Fibroblast of lung (primary cell): ENCODE results near the gene UBE2V1.

Source experiments
- EZH2 ChIP-seq: IDR thresholded peaks from 2 replicates; pipeline ENCODE4 v1.5.1; 2012; ENCODE audit warnings: low read length, control low read depth, mild to moderate bottlenecking; ENCODE audit errors: missing control alignments
- TF ChIP-seq, protein P1 (sequence below), 2 donors: IDR thresholded peaks in 1 of 2; conservative IDR thresholded peaks in 1 of 2; 1 replicate in 1 of 2; 2 replicates in 1 of 2; pipeline ENCODE4 v1.5.1; 2011 to 2012; ENCODE audit warnings: low read length in 2 of 2, control low read depth in 1 of 2, inconsistent platforms in 1 of 2, low read depth in 1 of 2, mild to moderate bottlenecking in 1 of 2

DNA sequence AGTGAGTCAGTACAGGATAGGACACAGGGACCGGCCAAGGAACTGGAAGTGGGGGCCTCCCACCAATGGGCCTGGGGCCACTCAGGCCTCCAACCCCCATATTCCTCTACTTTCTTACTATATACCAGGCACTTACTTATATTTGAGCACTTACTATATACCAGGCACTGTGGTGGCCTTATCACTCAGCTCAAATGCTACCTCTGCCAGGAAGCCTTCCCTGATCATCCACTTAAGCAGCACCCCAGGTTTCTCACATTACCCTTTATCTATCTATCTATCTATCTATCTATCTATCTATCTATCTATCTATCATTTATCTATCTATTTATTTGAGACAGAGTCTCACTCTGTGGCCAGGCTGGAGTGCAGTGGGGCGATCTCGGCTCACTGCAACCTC lies 12.3 kb upstream of the UBE2V1 start:
- TF ChIP-seq, protein P1, sequence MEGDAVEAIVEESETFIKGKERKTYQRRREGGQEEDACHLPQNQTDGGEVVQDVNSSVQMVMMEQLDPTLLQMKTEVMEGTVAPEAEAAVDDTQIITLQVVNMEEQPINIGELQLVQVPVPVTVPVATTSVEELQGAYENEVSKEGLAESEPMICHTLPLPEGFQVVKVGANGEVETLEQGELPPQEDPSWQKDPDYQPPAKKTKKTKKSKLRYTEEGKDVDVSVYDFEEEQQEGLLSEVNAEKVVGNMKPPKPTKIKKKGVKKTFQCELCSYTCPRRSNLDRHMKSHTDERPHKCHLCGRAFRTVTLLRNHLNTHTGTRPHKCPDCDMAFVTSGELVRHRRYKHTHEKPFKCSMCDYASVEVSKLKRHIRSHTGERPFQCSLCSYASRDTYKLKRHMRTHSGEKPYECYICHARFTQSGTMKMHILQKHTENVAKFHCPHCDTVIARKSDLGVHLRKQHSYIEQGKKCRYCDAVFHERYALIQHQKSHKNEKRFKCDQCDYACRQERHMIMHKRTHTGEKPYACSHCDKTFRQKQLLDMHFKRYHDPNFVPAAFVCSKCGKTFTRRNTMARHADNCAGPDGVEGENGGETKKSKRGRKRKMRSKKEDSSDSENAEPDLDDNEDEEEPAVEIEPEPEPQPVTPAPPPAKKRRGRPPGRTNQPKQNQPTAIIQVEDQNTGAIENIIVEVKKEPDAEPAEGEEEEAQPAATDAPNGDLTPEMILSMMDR (conservative IDR thresholded peaks at IDR 0.05 in 1 of 2, IDR thresholded peaks at IDR 0.05 in 1 of 2; ENCODE audit: low read depth in 1 of 2, low read length in 2 of 2), result no peak
- TF ChIP-seq EZH2, result no peak
